ENCODE results near the gene AP1S3.
"Not testable (repeated sequence)": the region's sequence is repeated elsewhere in the genome, so short reads cannot be mapped to it uniquely, and the experiment has no call there.

The AP1S3 gene

DNA sequence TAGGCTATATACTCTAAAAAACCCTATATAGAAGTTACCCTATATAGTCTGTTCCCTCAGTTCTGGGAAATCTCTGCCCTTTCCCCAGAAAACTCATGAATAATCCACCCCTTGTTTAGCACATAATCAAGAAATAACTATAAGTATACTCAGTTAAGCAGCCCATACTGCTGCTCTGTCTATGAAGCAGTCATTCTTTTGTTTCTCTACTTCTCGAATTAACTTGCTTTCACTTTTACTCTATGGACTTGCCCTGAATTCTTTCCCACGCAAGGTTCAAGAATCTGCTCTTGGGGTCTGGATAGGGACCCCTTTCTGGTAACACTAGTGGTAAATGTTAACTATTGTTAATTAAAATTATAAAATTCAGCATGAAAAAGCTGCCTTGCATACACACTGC, 17.4 kb upstream of the AP1S3 start:
- DNase-seq (ENCODE audit: low read depth in 2 of 2, low spot score in 1 of 2), result no peak

DNA sequence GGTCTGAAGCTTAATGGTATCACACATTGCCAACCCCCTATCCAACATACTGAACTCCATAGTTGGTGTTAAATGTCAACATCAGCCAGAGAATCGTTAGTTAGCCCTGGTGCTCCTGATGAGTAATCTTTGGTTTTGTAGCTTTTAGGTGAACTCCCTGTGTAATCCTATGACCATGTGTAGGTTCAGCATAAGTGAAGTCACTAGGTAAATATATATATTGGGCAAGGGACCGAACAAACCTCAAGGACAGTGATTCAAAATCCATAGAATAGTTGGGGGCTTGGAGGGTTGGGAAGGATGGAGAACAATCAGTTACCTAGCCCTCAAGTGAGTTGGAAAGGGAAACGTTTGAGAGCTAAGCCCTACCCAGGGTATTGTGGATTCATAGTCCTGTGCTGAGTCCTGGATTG, 16.0 kb upstream of the AP1S3 start:
- no peak for DNase-seq (ENCODE audit: low read depth in 2 of 2, low spot score in 1 of 2)

DNA sequence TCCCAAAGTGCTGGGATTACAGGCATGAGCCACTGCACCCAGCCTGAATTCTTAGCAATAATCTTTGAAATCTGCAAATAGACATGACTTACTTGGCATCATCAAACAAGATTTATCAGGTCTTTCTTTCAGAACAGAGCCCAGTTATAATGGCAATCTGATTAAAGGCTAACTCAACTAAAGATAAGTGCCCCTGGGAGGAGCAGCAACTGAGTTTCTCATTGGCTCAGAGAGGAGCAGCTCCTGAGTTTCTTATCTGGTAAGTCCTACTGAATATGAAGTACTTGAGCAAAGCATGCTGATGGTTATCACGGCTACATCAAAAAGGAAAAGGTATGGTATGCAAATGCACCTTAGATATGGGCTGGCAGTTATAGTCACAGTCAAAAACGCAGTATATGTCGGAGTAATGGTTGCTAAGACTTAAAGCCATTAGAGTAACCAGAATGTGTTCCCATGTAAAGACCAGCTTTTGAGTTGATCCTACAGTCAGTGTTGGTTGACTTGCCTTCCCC, 15.0 kb upstream of the AP1S3 start:
- DNase-seq (ENCODE audit: low read depth in 2 of 2, low spot score in 1 of 2), result no peak

DNA sequence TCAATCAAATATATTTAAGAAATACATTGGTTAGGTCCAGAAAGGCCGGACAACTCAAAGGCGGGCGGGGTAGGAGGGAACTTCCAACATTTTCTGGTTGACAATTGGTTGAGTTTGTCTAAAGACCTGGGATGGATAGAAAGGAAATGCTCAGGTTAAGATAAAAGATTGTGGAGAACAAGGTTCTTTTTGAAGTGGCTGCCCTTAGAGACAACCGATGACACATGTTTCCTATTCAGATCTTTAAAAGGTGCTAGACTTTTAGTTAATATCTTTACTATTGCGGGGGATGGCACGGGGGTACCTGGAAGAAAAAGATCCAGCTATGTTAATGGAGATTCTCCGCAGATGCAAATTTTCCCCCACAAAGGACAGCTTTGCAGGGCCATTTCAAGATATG, 10.0 kb upstream of the AP1S3 start:
- no peak for DNase-seq (ENCODE audit: low read depth in 2 of 2, low spot score in 1 of 2)

DNA sequence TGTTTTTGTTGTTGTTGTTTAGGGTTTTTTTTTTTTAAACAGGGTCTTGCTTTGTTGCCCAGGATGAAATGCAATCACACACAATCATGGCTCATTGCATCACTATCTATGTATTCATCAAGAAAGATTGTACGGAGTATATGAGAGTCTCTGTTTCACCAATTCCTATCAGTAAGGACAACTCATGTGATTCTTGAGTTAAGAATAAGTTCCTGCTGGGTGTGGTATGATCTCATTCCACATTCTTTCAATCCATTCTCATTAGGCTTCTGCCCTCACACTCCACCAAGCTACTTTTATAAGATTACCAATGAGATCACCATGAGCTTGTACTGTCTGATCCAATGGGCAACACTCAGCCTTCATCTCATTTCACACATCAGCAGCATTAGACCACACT, 9.1 kb upstream of the AP1S3 start:
- DNase-seq (ENCODE audit: low read depth in 2 of 2, low spot score in 1 of 2), result no peak

DNA sequence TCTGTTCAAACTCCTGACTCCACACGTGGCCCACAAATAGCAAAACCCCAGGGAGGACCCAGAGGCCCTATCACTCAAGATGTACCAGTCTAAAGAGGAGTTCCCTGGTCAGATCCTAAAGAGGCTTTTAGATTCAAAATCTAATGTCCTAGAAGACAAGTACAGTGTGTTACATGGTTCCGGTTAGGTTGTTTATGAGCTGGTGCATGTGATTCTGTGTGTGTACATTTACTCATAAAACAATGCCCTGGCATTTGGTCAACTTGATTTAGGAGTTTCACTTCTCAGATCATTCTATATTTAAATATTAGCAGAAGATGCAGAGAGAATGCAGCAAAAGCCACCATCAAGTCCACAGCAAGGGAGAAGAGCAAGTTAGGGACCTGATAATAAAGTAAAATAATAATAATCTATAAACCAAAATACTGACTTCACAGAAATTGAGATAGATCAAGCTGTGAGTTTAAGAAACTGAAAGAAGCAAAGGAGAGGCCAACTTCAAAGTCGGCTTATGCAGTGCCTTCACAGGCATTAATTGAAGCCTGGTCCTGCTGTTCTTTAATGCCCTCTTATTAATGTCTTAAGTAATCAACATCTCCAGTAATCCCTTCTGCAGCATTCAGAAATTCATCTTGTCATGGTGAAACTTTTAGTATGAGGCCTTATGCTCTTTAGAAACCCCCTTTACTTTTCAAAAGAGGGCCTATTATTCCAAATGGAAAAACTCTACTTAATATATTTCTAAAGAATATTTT, 4.2 kb upstream of the AP1S3 start:
- no peak for DNase-seq (ENCODE audit: low read depth in 2 of 2, low spot score in 1 of 2)

DNA sequence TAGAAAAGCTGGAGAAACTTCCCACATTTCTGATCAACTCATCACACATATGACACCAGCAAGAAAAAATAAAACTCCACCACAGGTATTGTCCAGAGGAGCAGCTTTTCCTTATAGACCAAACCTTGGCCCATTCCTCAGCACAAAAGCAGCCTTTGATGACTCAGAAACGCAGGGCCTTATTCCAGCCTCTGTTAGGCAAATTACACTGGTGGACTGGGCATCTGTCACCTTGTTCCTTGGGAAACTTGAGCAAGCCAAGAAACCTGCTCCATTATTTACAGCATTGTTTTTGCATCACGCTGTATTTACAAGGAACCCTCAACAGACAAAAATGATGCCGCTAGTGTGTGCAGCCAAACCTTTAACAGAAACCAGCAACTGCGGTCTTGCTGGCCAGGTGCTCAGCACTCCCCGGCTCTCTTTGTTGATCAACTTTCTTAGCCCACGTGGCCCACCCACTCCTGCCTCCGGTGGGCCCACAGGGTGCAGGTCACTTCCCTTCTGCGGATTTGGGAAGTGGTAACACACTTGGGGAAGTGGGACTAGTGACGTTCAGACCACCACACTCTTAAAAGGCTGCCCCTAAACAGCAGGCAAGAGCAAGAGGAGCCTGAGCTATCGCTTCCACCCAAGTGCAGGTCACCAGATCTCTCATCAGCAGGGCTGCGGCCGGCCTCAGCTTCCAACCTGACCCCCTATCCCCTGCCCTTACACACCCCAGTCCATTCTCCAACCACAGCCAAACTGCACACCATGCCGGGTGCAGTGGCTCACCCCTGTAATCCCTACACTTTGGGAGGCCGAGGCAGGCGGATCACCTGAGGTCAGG, 1.5 kb downstream of the AP1S3 start:
- DNase-seq (ENCODE audit: low read depth in 2 of 2, low spot score in 1 of 2), result no peak

DNA sequence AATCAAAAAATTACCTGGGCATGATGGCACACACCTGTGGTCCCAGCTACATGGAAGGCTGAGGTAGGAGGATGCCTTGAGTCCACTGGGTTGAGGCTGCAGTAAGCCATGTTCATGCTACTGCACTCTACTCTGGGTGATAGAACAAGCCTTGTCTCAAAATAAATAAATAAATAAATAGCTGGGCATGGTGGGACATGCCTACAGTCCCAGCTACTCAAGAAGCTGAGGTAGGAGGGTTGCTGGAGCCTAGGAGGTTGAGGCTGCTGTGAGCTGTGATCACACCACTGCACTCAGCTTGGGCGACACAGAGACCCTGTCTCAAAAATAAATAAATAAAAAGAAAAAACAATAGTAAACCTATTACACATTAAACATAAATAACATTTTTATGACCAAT, 3.0 kb downstream of the AP1S3 start:
- no peak for DNase-seq (ENCODE audit: low read depth in 2 of 2, low spot score in 1 of 2)

DNA sequence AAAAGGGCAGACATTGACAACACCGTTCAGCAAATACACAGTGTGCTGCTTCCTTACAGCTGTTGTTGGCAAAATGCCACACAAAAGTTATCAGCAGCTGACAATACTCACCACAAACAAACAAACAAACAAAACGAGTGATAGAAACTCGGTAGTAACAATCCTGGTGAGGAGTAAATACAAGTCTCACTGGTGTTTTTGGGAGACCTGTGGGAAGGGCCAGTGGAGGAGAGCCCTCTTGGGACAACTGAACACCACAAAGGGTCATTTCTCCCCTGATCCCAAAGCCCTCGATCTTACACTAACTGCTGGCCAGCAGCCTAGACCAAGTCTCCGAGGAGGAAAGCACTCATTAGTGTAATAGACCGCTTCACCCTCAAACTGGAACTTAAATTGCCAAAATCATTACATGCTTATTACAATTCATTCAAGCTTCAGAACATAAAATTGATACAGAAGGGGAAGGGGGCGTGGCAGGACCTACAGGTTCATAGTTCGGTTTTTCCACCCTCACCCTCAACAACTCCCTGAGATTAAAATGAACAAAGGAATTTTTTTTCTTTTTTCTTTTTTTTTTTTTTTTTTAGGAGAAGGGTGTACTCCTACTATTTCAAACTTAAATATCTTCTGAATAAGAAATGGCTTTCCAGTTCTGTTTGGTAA, 5.0 kb downstream of the AP1S3 start:
- DNase-seq (ENCODE audit: low read depth in 2 of 2, low spot score in 1 of 2), result no peak

DNA sequence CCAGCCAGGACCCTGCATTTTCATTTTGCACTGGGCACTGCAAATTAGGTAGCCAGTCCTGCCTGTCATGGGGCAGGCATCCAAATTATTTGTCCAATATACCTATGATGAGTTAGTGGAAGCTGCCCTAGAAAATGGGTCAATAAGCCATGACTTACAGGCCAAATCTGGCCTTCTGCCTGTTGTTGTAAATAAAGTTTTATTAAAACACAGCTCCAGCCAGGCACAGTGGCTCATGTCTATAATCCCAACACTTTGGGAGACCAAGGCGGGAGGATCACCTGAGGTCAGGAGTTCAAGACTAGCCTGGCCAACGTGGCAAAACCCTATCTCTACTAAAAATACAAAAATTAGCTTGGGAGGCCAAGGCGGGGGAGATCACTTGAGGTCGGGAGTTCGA, 8.3 kb downstream of the AP1S3 start:
- no peak for DNase-seq (ENCODE audit: low read depth in 2 of 2, low spot score in 1 of 2)

DNA sequence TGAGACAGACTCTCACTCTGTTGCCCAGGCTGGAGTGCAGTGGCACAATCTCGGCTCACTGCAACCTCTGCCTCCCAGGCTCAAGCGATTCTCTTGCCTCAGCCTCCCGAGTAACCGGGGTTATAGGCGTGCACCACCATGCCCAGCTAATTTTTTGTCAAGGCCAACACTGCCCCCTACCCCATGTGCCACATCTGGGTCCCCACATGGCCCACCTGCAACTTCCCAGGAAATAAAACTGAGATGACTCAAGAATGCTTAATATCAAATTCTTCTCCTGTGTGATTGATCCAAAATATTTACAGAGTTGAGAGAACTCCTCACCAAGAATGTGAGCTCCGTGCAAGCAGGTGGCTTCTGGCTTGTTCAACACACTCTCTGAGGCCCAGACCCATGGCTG, 9.1 kb downstream of the AP1S3 start:
- DNase-seq (ENCODE audit: low read depth in 2 of 2, low spot score in 1 of 2), result no peak

DNA sequence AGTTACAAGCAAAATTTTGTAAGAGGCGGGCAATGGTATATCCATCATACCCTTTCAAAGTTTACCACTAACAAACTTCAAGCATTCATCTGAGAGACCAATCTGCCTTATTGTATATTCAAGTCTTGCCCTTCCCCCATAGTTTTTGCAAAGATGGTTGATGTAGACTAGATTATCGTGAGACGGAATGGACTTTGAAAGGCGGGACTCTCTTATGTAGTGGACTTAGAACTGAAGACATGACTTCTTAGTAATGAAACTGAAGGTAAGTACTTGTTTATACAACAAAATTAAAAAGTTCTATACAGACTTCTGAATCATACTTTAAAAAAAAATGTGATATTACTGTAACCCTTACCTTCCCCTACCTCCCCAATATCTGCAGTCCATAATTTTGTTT, 10.4 kb downstream of the AP1S3 start:
- DNase-seq (ENCODE audit: low read depth in 2 of 2, low spot score in 1 of 2), result no peak

DNA sequence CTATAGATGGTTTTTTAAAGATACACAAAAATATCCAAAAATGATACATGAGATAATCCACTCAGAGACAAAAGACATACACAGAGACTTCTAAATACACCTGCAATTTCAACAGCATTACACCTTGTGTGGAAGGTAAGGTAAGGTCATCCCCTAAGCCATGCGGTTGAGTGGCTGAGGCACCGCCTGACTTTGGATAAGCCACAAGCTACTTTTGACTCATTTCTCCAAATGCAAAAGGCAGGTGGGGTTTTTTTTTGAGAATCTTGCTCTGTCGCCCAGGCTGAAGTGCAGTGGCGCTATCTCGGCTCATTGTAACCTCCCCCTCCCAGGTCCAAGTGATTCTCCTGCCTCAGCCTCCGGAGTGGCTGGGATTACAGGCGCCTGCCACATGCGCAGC, 13.1 kb downstream of the AP1S3 start:
- no peak for DNase-seq (ENCODE audit: low read depth in 2 of 2, low spot score in 1 of 2)

DNA sequence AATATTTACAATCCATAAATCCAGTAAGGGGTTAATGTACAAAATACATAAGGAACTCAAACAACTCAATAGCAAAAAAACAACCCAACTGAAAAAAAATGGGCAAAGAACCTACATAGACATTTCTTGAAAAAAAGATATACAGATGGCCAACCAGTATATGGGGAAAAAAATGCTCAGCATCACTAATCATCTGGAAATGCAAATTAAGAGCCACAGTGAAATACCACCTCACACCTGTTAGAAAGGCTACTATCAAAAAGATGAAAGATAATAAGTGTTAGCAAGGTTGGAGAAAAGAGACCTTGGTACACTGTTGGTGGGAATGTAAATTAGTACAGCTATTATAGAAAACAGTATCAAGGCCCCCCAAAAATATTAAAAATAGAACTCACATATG, 14.6 kb downstream of the AP1S3 start:
- no peak for DNase-seq (ENCODE audit: low read depth in 2 of 2, low spot score in 1 of 2)

DNA sequence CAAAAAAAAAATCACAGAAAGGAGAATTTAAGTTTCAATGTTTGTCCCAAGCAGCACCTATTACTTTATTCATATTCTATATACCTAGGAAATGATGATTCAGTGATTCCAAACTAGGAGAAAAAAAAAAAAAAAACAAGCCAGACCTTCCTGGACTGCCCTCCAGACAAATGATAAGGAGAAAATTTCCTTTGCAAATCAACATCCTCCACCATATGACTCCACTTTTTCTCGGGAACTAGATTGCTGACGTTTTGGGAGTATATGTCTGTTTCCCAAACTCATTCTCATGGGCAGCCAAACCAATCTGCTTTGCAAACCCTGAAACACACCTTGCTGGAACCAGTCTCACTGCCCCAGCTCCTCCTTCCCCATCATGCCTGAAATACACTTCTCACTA, 16.8 kb downstream of the AP1S3 start:
- DNase-seq (ENCODE audit: low read depth in 2 of 2, low spot score in 1 of 2), result no peak

DNA sequence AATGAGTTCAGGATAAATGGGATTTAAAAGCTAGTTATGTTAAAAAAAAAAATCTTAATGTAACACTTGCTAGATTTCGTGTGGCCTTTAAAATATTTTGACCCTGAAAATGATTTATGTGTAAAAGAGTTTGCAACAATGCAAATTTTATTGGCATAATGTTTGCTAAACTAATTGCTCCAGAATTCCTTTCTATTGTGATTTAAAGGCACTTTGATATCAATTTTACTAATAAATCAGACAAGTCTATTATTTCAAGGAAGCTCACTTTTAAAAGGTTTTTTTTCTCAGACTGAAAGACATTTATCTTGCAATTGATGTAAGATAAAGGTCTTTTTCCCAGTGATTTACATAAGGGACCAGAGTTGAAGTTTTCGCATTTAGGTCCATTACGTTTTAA, 17.5 kb downstream of the AP1S3 start:
- DNase-seq (ENCODE audit: low read depth in 2 of 2, low spot score in 1 of 2), result no peak

DNA sequence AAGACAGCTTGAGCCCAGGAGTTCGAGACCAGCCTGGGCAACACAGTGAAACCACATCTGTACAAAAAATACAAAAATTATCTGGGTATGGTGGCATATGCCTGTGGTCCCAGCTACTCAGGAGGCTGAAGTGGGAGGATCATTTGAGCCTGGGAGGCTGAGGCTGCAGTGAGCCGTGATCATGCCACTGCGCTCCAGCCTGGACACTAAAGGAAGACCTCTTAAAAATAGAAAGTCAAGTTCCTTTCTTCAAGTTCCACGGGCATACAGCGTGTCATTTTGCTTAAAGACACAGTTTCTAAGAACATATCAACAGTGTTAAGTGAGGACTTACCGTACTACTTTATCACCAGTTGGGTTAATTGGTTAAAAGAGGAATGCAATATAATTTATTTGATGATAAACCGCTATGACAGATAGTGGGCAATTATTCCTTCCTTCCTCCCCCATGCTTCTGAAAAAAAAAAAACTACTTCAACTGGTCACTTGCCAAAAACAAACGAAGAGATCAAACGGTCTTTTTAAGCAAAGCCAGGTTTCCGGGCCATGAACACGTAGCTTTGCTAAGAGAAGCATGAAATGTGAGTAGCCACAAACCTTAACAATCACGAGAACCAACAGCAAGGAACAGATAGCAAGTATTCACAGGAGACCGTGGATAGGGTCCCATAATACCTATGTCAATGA, 21.4 kb downstream of the AP1S3 start:
- DNase-seq (ENCODE audit: low read depth in 2 of 2, low spot score in 1 of 2), result no peak

DNA sequence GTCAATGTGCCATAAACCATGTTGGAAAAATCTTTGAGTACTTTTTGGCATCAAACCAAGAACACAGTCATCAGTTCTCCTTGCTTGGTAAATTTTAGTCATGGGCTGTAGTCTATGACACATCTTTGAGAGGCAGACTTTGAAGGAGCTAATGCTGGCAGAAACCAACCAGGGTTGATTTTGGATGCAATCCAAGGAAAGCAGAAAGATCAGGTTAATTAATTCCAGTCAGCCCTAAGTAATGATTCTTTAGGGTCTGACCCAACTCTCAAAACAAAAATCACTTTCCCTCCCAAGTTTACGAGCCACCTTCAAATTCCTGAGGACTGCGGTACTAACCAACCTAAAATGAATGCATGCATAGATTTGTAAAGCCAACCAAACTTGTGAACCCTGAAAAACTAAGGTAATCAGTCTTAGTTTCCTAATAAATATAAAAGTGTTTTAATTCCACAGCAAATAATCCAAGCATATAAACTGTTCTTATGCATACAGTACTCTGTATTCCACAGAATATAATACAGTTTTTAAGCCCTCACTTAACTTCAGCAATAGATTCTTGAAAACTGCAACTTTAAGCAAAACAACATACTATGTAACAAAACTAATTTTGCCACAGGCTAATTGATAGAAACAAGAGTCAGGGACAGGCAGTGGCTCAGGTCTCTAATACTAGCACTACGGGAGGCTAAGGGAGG, 22.0 kb downstream of the AP1S3 start:
- DNase-seq (ENCODE audit: low read depth in 2 of 2, low spot score in 1 of 2), result no peak

DNA sequence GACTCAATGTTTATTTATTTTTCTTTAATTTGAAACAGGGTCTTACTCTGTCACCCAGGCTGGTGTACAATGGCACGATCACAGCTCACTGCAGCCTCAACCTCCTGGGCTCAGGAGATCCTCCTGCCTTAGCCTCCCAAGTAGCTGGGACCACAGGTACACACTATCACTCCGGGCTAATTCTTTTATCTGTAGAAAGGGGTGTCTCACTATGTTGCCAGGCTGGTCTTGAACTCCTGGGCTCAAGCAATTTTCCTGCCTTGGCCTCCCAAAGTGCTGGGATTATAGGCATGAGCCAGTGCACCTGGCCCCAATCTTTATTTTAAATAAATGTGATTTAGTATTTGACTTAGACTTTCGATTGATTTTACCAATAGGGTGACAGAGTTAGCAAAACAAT, 22.6 kb downstream of the AP1S3 start:
- DNase-seq (ENCODE audit: low read depth in 2 of 2, low spot score in 1 of 2), result not testable (repeated sequence)

DNA sequence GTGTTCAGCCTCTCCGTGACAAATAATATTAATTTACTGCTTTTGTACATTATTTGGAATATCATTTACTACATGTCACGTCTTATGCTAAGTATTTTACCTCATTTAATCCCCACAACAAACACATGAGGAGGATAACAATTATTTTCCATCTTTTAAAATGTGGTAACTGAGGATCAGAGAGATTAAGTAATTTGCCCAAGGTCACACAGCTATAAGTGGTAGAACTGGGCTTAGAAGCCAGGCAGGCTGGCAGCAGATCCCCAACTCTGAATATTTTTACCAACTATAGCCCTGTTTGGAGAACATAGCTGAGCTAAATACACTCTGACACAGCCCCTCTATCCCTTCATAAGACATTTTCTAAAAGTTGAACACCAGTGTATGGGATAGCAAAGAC, 24.1 kb downstream of the AP1S3 start:
- no peak for DNase-seq (ENCODE audit: low read depth in 2 of 2, low spot score in 1 of 2)

DNA sequence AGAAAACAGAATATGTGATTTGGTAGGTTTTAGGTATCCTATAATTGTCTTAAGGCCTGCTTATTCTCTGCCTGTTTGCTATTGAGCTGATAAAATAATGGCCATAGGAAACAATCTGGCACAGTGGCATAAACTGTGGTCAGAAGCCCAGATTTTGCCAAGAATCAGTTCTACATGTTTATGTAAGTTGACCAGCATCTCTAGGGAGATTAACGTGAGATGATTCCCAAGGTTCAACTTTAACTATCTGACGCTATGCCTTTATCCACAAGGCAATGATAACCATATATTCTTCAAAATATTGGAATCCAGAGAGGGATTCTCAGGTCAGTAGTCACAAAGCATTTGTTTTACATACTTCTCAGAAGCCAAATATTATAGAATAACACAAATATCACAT, 25.6 kb downstream of the AP1S3 start:
- DNase-seq (ENCODE audit: low read depth in 2 of 2, low spot score in 1 of 2), result no peak
